H1 (cell line): ENCODE results near the gene ELMO1. TPM values are rescaled to one million over a fixed set of nuclear protein-coding genes. Genes with fewer than 3 reads are reported as not detected.

ENCODE experiments used
- CTCF ChIA-PET: fragments of 300-600 bp; sonication (Branson Sonifier 250); formaldehyde crosslinking; loops from one replicate; lab custom pipeline; 2021; ENCODE audit not compliant: partially characterized antibody; lab: Charles Lee
- POLR2A ChIA-PET: fragments of 300-600 bp; sonication (Branson Sonifier 250); formaldehyde crosslinking; loops from one replicate; lab custom pipeline; 2021; ENCODE audit warnings: inconsistent platforms; ENCODE audit not compliant: partially characterized antibody; lab: Charles Lee
- DNase-seq, 2 experiments: peaks; one replicate each; pipeline versions ENCODE4 v3.0.0 to v3.0.0-alpha.2; 2010 to 2022; ENCODE audit warnings: low spot score in 2 of 2, low read depth in 1 of 2, mixed read lengths in 1 of 2
- FAIRE-seq: peaks from 2 replicates; lab custom pipeline; 2011; peaks lifted over from hg19 to GRCh38; lab: Jason Lieb, UNC
- H2AFZ ChIP-seq: 2 replicates; pipeline ENCODE4 v1.8.1; 2012; ENCODE audit warnings: low read length, inconsistent platforms
- H2AK5ac ChIP-seq: 2 replicates; pipeline ENCODE4 v1.6.1; 2013; ENCODE audit warnings: low read depth, low read length
- H2BK120ac ChIP-seq: replicated peaks from 2 replicates; pipeline ENCODE3; 2013; ENCODE audit warnings: low read depth, low read length, inconsistent platforms
- H2BK12ac ChIP-seq: 2 replicates; pipeline ENCODE4 v1.6.1; 2013; ENCODE audit warnings: low read depth, low read length
- H2BK15ac ChIP-seq: 2 replicates; pipeline ENCODE4 v1.6.1; 2013; ENCODE audit warnings: low read length
- H2BK20ac ChIP-seq: 2 replicates; pipeline ENCODE4 v1.6.1; 2013; ENCODE audit warnings: low read length
- H2BK5ac ChIP-seq: 2 replicates; pipeline ENCODE4 v1.6.1; 2013; ENCODE audit warnings: low read depth, low read length
- H3K14ac ChIP-seq: 2 replicates; pipeline ENCODE4 v1.6.1; 2013; ENCODE audit warnings: inconsistent platforms; ENCODE audit not compliant: insufficient read length
- H3K18ac ChIP-seq: 2 replicates; pipeline ENCODE4 v1.6.1; 2013; ENCODE audit warnings: low read length; ENCODE audit errors: extremely low read depth
- H3K23ac ChIP-seq: 2 replicates; pipeline ENCODE4 v1.6.1; 2013; ENCODE audit warnings: inconsistent platforms; ENCODE audit not compliant: insufficient read length
- H3K23me2 ChIP-seq: 2 replicates; pipeline ENCODE4 v1.6.1; 2013; ENCODE audit warnings: low read depth, low read length
- H3K27ac ChIP-seq: 2 replicates; pipeline ENCODE4 v1.6.1; 2011; ENCODE audit warnings: low read depth, low read length, inconsistent platforms
- H3K27me3 ChIP-seq, 4 experiments: replicated peaks in 1 of 4; 1 replicate in 1 of 4; 2 replicates in 3 of 4; pipeline versions ENCODE4 v1.6.1 to v1.8.1; 2011 to 2013; ENCODE audit warnings: low read length in 3 of 4, mild to moderate bottlenecking in 3 of 4, inconsistent platforms in 2 of 4, mixed read lengths in 2 of 4, moderate library complexity in 1 of 4; ENCODE audit not compliant: control insufficient read depth in 3 of 4, insufficient read depth in 3 of 4; ENCODE audit errors: extremely low read depth in 1 of 4
- H3K36me3 ChIP-seq, 4 experiments: 2 replicates each; pipeline versions ENCODE4 v1.6.1 to v1.8.1; 2011 to 2013; ENCODE audit warnings: mild to moderate bottlenecking in 4 of 4, low read length in 3 of 4, moderate library complexity in 2 of 4, control low read depth in 1 of 4, inconsistent platforms in 1 of 4; ENCODE audit not compliant: insufficient read depth in 4 of 4, control insufficient read depth in 2 of 4
- H3K4ac ChIP-seq: replicated peaks from 2 replicates; pipeline ENCODE3; 2013; ENCODE audit warnings: low read length, low read depth, mixed read lengths, inconsistent platforms; ENCODE audit not compliant: insufficient read length
- H3K4me1 ChIP-seq, 4 experiments: replicated peaks in 1 of 4; 1 replicate in 1 of 4; 2 replicates in 3 of 4; pipeline versions ENCODE4 v1.6.1 to v1.8.1; 2011 to 2013; ENCODE audit warnings: low read length in 3 of 4, inconsistent platforms in 2 of 4, mixed read lengths in 1 of 4; ENCODE audit not compliant: insufficient read depth in 4 of 4, control insufficient read depth in 3 of 4
- H3K4me2 ChIP-seq, 2 experiments: 2 replicates each; pipeline versions ENCODE4 v1.6.1 to v1.8.1; 2011 to 2013; ENCODE audit warnings: low read depth in 2 of 2, low read length in 2 of 2, control low read depth in 1 of 2, inconsistent platforms in 1 of 2, mild to moderate bottlenecking in 1 of 2; ENCODE audit not compliant: insufficient read depth in 1 of 2
- H3K4me3 ChIP-seq, 4 experiments: fragments of 200-600, 300-600 bp in 1 of 4; sonication (generic), shearing (Covaris generic), sonication (Bioruptor Twin) in 1 of 4; 2 replicates each; pipeline versions ENCODE4 v1.5.1 to v1.8.1; 2011 to 2016; ENCODE audit warnings: low read length in 4 of 4, low read depth in 3 of 4, control low read depth in 2 of 4, inconsistent platforms in 2 of 4, mild to moderate bottlenecking in 2 of 4, mixed read lengths in 1 of 4, moderate library complexity in 1 of 4; ENCODE audit not compliant: insufficient read depth in 2 of 4; ENCODE audit errors: extremely low read depth in 1 of 4
- H3K56ac ChIP-seq: replicated peaks from 2 replicates; pipeline ENCODE3; 2013; ENCODE audit warnings: low read depth, mild to moderate bottlenecking, mixed read lengths, low read length, inconsistent platforms; ENCODE audit not compliant: insufficient read length
- H3K79me1 ChIP-seq: 2 replicates; pipeline ENCODE4 v1.6.1; 2013; ENCODE audit warnings: low read depth, low read length, control low read depth
- H3K79me2 ChIP-seq, 2 experiments: 2 replicates each; pipeline versions ENCODE4 v1.6.1 to v1.8.1; 2012 to 2013; ENCODE audit warnings: low read length in 2 of 2, mild to moderate bottlenecking in 2 of 2, inconsistent platforms in 1 of 2; ENCODE audit not compliant: insufficient read depth in 2 of 2, control insufficient read depth in 1 of 2
- H3K9ac ChIP-seq, 4 experiments: replicated peaks in 1 of 4; 1 replicate in 1 of 4; 2 replicates in 3 of 4; pipeline versions ENCODE4 v1.6.1 to v1.8.1; 2011 to 2013; ENCODE audit warnings: low read depth in 3 of 4, low read length in 3 of 4, control low read depth in 2 of 4, mild to moderate bottlenecking in 2 of 4, moderate library complexity in 2 of 4, inconsistent platforms in 1 of 4; ENCODE audit errors: extremely low read depth in 1 of 4
- H3K9me3 ChIP-seq, 2 experiments: 2 replicates each; pipeline versions ENCODE4 v1.6.1 to v1.8.1; 2012 to 2013; ENCODE audit warnings: mild to moderate bottlenecking in 2 of 2, moderate library complexity in 2 of 2, control low read depth in 1 of 2, inconsistent platforms in 1 of 2, low read depth in 1 of 2, low read length in 1 of 2, mixed read lengths in 1 of 2; ENCODE audit not compliant: insufficient read depth in 2 of 2
- H4K20me1 ChIP-seq, 2 experiments: replicated peaks in 1 of 2; 2 replicates each; pipeline versions ENCODE3 to v1.8.1; 2011 to 2013; ENCODE audit warnings: inconsistent platforms in 2 of 2, low read length in 2 of 2, mild to moderate bottlenecking in 1 of 2; ENCODE audit not compliant: insufficient read depth in 2 of 2, control insufficient read depth in 1 of 2
- H4K5ac ChIP-seq: 2 replicates; pipeline ENCODE4 v1.6.1; 2013; ENCODE audit warnings: low read length, low read depth, mixed read lengths, inconsistent platforms; ENCODE audit not compliant: insufficient read length
- H4K8ac ChIP-seq: 2 replicates; pipeline ENCODE4 v1.8.0; 2013; ENCODE audit warnings: mild to moderate bottlenecking, moderate library complexity, low read length, inconsistent platforms; ENCODE audit not compliant: insufficient read depth; ENCODE audit errors: extremely low read depth
- H4K91ac ChIP-seq: replicated peaks from 2 replicates; pipeline ENCODE3; 2013; ENCODE audit warnings: low read length, mixed read lengths, inconsistent platforms; ENCODE audit not compliant: insufficient read length
- CTBP2 ChIP-seq: IDR thresholded peaks from 2 replicates; pipeline ENCODE4 v1.7.0; 2011; ENCODE audit warnings: borderline replicate concordance, mild to moderate bottlenecking, moderate library complexity, mixed read lengths, low read length; ENCODE audit not compliant: insufficient read depth, insufficient read length
- JUN ChIP-seq: IDR thresholded peaks from 2 replicates; pipeline ENCODE4 v1.6.1; 2011; ENCODE audit warnings: low read depth, mild to moderate bottlenecking, improper control_type of control experiment, low read length
- WGBS, 2 experiments: shearing (Covaris generic) in 1 of 2; methylation state at CpG; one replicate each; pipeline versions ENCODE4 v1.1.6 to v1.1.7; 2013 to 2015; ENCODE audit warnings: low lambda C conversion rate in 2 of 2, mixed read lengths in 2 of 2, inconsistent platforms in 1 of 2, low coverage in 1 of 2, missing lambda C conversion rate in 1 of 2; ENCODE audit not compliant: insufficient replicate concordance in 2 of 2, insufficient coverage in 1 of 2, insufficient read length in 1 of 2; ENCODE audit errors: extremely low coverage in 1 of 2, missing lambda C conversion rate in 1 of 2; 5-methylcytosine and 5-hydroxymethylcytosine counted together
- polyA plus RNA-seq, 7 experiments: library from polyadenylated mRNA; depleted of rRNA in 3 of 7; stranded (reverse) in 5 of 7; unstranded in 2 of 7; fragments of >200 nt in 5 of 7; fragments of 200-250 nt in 2 of 7; gene quantifications; 1 replicate in 5 of 7; 2 replicates in 1 of 7; 4 replicates in 1 of 7; pipeline versions ENCODE4 v1.2.1 to v1.2.3, GENCODE V29; 2011 to 2013; ENCODE audit warnings: missing spikeins in 2 of 7, mixed read lengths in 2 of 7
- total RNA-seq: library from RNA; stranded (reverse); fragmentation: NEBNext Ultra II Directional; extraction: Animal tissue kit (Norgen Biotek cat#: 25700); gene quantifications from 2 replicates; pipeline ENCODE4 v1.2.1, GENCODE V29; 2021

The ELMO1 gene
- total and polyA plus RNA-seq, 2 of the 8 experiments (the other 6 are each of a cell fraction or from before 2014, with no cell fraction given) = 18.4 to 21.0 TPM

- Histone ChIP-seq H4K5ac (no peak overlapping the region), H3K79me2 (no peaks in the 10 kb centered on the region), H3K27ac (no peak overlapping the region), H3K4me3 (no peak overlapping the region), H3K56ac (no peak overlapping the region), H2BK120ac (no peak overlapping the region), H3K9ac (no peak overlapping the region), H4K8ac (no peak overlapping the region), H3K23me2 (no peaks in the 10 kb centered on the region), H2AK5ac (0 out of 2 replicates have a peak overlapping the region, but pooled peaks have one; percentile 29), H3K4me2 (no peak overlapping the region), H2BK12ac (no peak overlapping the region), H2AFZ (no peak overlapping the region), H2BK15ac (no peak overlapping the region), H3K23ac (no peak overlapping the region), H2BK5ac (no peak overlapping the region), H3K14ac (no peak overlapping the region), H3K79me1 (no peaks in the 10 kb centered on the region), H3K27me3 (no peaks in the 10 kb centered on the region), H3K4me1 (no peaks in the 10 kb centered on the region; a peak in 1 of 7 replicates), H3K4ac (no peak overlapping the region), H2BK20ac (no peak overlapping the region), H3K9me3 (no peaks in the 10 kb centered on the region), H4K91ac (no peak overlapping the region), H3K36me3 (no peaks in the 10 kb centered on the region), H4K20me1 (no peaks in the 10 kb centered on the region), H3K18ac (no peak overlapping the region)
- ChIA-PET POLR2A (no interaction called here), CTCF (interaction anchor here (0.7 to 2.2 kb wide), 10 partner anchors 14 to 730 kb away, joined by 3 to 14 read pairs (median 3); no protein-coding TSS in a partner anchor)
- FAIRE-seq = no peak
- no peak for DNase-seq
- WGBS, 2 experiments = 90% methylated on average over 10 of the region's 10 CpGs; no CpG with 5 or more reads in 1 of the 2 experiments
- TF ChIP-seq CTBP2 = no peak
- TF ChIP-seq JUN = no peak
Measured at GRCh38 chr7:37197108-37197507, 251.6 kb downstream of the ELMO1 start.
